ENCODE measurements around the gene TBC1D9B.

TBC1D9B gene

GRCh38 chr5:179906294-179906794, 1.4 kb downstream of the TBC1D9B start:
- Mint-ChIP-seq H3K4me3 (peak overlapping the region; percentile 88 to 91 (median 91)), H3K9me3 (no peaks in the 10 kb centered on the region), H3K36me3 (ENCODE audit: low read depth) (peaks cover 17% of the 10 kb centered on the region), H3K27me3 (ENCODE audit: low read depth) (no peaks in the 10 kb centered on the region), H3K27ac (peak overlapping the region in 2 of 3 experiments; percentile 25 to 53), H3K4me1 (peaks cover 5% of the 10 kb centered on the region)
- no peak for TF ChIP-seq CTCF (IDR thresholded peaks at IDR 0.05; ENCODE audit: unreplicated experiment in 3 of 3)

GRCh38 chr5:179905161-179905560, 2.5 kb downstream of the TBC1D9B start:
- no peaks in the 10 kb centered on the region for H3K9me3 Mint-ChIP-seq
- H3K4me3 Mint-ChIP-seq: peak overlapping the region; percentile 7 to 69 (median 27)
- no peak for TF ChIP-seq CTCF (IDR thresholded peaks at IDR 0.05; ENCODE audit: unreplicated experiment in 3 of 3)
- H3K27me3 Mint-ChIP-seq (ENCODE audit: low read depth): no peaks in the 10 kb centered on the region
- H3K4me1 Mint-ChIP-seq: peaks cover 15% of the 10 kb centered on the region
- H3K27ac Mint-ChIP-seq: peak overlapping the region in 2 of 3 experiments; percentile 28 to 33
- peaks cover 23% of the 10 kb centered on the region for H3K36me3 Mint-ChIP-seq (ENCODE audit: low read depth)

- Mint-ChIP-seq H3K27me3 (ENCODE audit: low read depth) (no peaks in the 10 kb centered on the region), H3K4me1 (peaks cover 20% of the 10 kb centered on the region), H3K27ac (peak overlapping the region in 2 of 3 experiments; percentile 28 to 33), H3K4me3 (peak overlapping the region; percentile 7 to 69 (median 27)), H3K36me3 (ENCODE audit: low read depth) (peaks cover 23% of the 10 kb centered on the region), H3K9me3 (no peaks in the 10 kb centered on the region)
- no peak for TF ChIP-seq CTCF (IDR thresholded peaks at IDR 0.05; ENCODE audit: unreplicated experiment in 3 of 3)
Observed at GRCh38 chr5:179904463-179905160, 3.1 kb downstream of the TBC1D9B start.

GRCh38 chr5:179902763-179903158, 4.9 kb downstream of the TBC1D9B start:
- H3K27ac Mint-ChIP-seq: no peak overlapping the region
- TF ChIP-seq CTCF (IDR thresholded peaks at IDR 0.05; ENCODE audit: unreplicated experiment in 3 of 3): no peak
- no peak overlapping the region for H3K4me3 Mint-ChIP-seq
- peaks cover 33% of the 10 kb centered on the region for H3K36me3 Mint-ChIP-seq (ENCODE audit: low read depth)
- H3K27me3 Mint-ChIP-seq (ENCODE audit: low read depth): no peaks in the 10 kb centered on the region
- H3K4me1 Mint-ChIP-seq: peaks cover 20% of the 10 kb centered on the region
- no peaks in the 10 kb centered on the region for H3K9me3 Mint-ChIP-seq

- H3K27me3 Mint-ChIP-seq (ENCODE audit: low read depth): no peaks in the 10 kb centered on the region
- H3K27ac Mint-ChIP-seq: peak overlapping the region in 1 of 3 experiments; percentile 23
- TF ChIP-seq CTCF (IDR thresholded peaks at IDR 0.05; ENCODE audit: unreplicated experiment in 3 of 3): no peak
- H3K4me1 Mint-ChIP-seq: peaks cover 20% of the 10 kb centered on the region
- peaks cover 38% of the 10 kb centered on the region for H3K36me3 Mint-ChIP-seq (ENCODE audit: low read depth)
- H3K4me3 Mint-ChIP-seq: no peak overlapping the region
- no peaks in the 10 kb centered on the region for H3K9me3 Mint-ChIP-seq
Observed at GRCh38 chr5:179901915-179902762, 5.6 kb downstream of the TBC1D9B start.
